IPS-15b (cell line): ENCODE data around the gene TLN1.

Experiments used
- H3K27me3 ChIP-seq: one replicate; pipeline ENCODE4 v1.6.1; 2013; ENCODE audit warnings: low read length; ENCODE audit not compliant: control insufficient read depth, insufficient read depth
- H3K36me3 ChIP-seq: one replicate; pipeline ENCODE4 v1.6.1; 2013; ENCODE audit warnings: low read length; ENCODE audit not compliant: control insufficient read depth, insufficient read depth
- H3K4me1 ChIP-seq: one replicate; pipeline ENCODE4 v1.6.1; 2013; ENCODE audit warnings: mild to moderate bottlenecking, low read length; ENCODE audit not compliant: control insufficient read depth, insufficient read depth
- H3K4me3 ChIP-seq: one replicate; pipeline ENCODE4 v1.5.1; 2013; ENCODE audit warnings: low read depth, low read length
- H3K9ac ChIP-seq: one replicate; pipeline ENCODE4 v1.6.1; 2013; ENCODE audit warnings: low read depth, mild to moderate bottlenecking, low read length
- H3K9me3 ChIP-seq: one replicate; pipeline ENCODE4 v1.6.1; 2013; ENCODE audit warnings: mild to moderate bottlenecking, low read length; ENCODE audit not compliant: control insufficient read depth, insufficient read depth

TLN1 gene, protein sequence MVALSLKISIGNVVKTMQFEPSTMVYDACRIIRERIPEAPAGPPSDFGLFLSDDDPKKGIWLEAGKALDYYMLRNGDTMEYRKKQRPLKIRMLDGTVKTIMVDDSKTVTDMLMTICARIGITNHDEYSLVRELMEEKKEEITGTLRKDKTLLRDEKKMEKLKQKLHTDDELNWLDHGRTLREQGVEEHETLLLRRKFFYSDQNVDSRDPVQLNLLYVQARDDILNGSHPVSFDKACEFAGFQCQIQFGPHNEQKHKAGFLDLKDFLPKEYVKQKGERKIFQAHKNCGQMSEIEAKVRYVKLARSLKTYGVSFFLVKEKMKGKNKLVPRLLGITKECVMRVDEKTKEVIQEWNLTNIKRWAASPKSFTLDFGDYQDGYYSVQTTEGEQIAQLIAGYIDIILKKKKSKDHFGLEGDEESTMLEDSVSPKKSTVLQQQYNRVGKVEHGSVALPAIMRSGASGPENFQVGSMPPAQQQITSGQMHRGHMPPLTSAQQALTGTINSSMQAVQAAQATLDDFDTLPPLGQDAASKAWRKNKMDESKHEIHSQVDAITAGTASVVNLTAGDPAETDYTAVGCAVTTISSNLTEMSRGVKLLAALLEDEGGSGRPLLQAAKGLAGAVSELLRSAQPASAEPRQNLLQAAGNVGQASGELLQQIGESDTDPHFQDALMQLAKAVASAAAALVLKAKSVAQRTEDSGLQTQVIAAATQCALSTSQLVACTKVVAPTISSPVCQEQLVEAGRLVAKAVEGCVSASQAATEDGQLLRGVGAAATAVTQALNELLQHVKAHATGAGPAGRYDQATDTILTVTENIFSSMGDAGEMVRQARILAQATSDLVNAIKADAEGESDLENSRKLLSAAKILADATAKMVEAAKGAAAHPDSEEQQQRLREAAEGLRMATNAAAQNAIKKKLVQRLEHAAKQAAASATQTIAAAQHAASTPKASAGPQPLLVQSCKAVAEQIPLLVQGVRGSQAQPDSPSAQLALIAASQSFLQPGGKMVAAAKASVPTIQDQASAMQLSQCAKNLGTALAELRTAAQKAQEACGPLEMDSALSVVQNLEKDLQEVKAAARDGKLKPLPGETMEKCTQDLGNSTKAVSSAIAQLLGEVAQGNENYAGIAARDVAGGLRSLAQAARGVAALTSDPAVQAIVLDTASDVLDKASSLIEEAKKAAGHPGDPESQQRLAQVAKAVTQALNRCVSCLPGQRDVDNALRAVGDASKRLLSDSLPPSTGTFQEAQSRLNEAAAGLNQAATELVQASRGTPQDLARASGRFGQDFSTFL (N-terminal part only)

GRCh38 chr9:35732185-35732799 is at the start of gene TLN1, which contains the start of gene CREB3:
TSS of gene TLN1 (minus strand) at chr9:35732195. CDS start at chr9:35725694, 6,501 bp downstream.
TSS of gene CREB3 (plus strand) at chr9:35732666. CDS start at chr9:35732773, 107 bp downstream.
- Histone ChIP-seq H3K36me3 (peaks cover 11% of the 10 kb centered on the region), H3K9ac (peak within 1 kb of the TSS; percentile 82), H3K4me3 (peak within 1 kb of the TSS; percentile 96), H3K4me1 (peaks cover 28% of the 10 kb centered on the region), H3K27me3 (no peaks in the 10 kb centered on the region), H3K9me3 (no peaks in the 10 kb centered on the region)

GRCh38 chr9:35781066-35781465 is 49.1 kb upstream of the TLN1 start:
- no peak overlapping the region for H3K9ac ChIP-seq
- no peak overlapping the region for H3K4me3 ChIP-seq
- H3K27me3 ChIP-seq, result no peaks in the 10 kb centered on the region
- peaks cover 1% of the 10 kb centered on the region for H3K4me1 ChIP-seq
- H3K36me3 ChIP-seq, result no peaks in the 10 kb centered on the region
- no peaks in the 10 kb centered on the region for H3K9me3 ChIP-seq

GRCh38 chr9:35778496-35778895 is 46.5 kb upstream of the TLN1 start:
- Histone ChIP-seq H3K9me3 (no peaks in the 10 kb centered on the region), H3K36me3 (no peaks in the 10 kb centered on the region), H3K27me3 (no peaks in the 10 kb centered on the region), H3K4me3 (no peak overlapping the region), H3K4me1 (peaks cover 11% of the 10 kb centered on the region), H3K9ac (no peak overlapping the region)

DNA sequence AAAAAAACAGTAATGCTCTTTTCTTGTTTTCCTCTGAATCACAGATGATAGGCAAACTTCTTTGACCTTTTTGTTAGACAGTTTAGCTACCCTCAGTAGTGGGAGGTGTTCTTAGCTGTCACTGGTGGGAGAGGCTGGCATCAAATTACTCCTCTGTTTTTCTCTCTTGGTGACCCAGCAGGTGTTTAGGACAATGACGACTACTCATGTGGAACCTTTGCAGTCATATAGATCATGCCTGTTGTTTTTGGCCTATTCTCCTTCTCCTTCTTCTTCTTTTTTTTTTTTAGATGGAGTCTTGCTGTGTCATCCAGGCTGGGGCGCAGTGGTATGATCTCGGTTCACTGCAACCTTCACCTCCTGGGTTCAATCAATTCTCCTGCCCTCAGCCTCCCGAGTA is 44.0 kb upstream of the TLN1 start:
- Histone ChIP-seq H3K27me3 (no peaks in the 10 kb centered on the region), H3K9me3 (no peaks in the 10 kb centered on the region), H3K36me3 (no peaks in the 10 kb centered on the region), H3K4me1 (peaks cover 11% of the 10 kb centered on the region), H3K9ac (no peak overlapping the region), H3K4me3 (no peak overlapping the region)

DNA sequence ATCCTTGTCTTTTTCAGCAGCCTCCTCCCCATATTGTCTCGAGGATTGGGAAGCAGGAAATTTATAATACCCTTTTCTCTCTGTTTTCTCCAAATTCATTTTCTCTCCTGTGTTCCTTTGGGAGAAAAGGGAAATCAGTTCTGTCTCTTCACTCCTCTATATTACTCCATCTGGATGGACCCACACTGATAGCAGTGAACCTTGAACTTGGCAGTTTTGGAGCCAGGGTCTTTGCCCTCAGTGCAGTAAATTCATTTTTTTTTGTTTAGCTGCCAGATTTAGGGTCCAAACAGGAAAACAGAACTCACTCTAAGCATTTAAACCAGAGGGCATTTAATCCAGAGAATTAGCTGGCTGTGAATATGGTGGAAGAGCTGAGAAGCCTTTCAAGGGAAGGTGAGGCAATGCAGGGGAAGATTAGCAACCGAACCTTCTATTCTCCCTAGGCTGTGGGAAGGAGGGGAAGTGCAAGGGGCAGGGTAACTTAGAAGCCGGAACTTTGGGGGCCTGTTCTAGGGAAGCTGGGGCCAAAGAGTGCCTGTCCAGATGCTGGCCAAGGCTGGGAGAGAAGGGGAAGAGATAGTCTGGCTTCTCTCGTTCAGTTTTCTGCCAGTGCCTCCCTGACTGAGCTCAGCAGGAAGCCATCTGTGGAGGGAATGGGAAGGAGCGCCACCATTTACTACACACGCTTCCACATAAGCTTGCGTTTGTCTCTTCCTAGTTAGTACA is 43.1 kb upstream of the TLN1 start:
- Histone ChIP-seq H3K9me3 (no peaks in the 10 kb centered on the region), H3K27me3 (no peaks in the 10 kb centered on the region), H3K4me1 (peaks cover 11% of the 10 kb centered on the region), H3K4me3 (no peak overlapping the region), H3K9ac (no peak overlapping the region), H3K36me3 (no peaks in the 10 kb centered on the region)

DNA sequence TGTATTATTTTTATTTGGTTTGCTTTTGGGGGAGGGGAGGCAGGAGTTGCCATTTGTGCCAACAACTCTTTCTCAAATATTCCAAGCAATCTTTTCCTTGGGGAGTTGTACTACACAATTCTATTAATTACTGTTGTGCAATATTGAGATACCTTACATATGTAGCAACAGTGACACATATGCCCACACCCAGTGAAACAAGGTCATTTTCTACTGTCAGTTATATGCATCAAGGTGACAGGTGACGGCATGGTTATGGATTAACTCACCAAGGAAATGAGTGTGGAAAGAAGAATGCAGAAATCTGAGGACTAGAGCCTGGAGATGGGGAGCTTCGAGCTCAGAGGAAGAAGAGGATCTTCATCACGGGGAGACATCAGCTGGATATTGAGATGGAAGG is 39.9 kb upstream of the TLN1 start:
- Histone ChIP-seq H3K9me3 (no peaks in the 10 kb centered on the region), H3K4me1 (peaks cover 11% of the 10 kb centered on the region), H3K9ac (no peak overlapping the region), H3K27me3 (no peaks in the 10 kb centered on the region), H3K4me3 (no peak overlapping the region), H3K36me3 (no peaks in the 10 kb centered on the region)

- Histone ChIP-seq H3K27me3 (no peaks in the 10 kb centered on the region), H3K36me3 (no peaks in the 10 kb centered on the region), H3K9me3 (no peaks in the 10 kb centered on the region), H3K4me1 (peaks cover 11% of the 10 kb centered on the region), H3K9ac (no peak overlapping the region), H3K4me3 (no peak overlapping the region)
These were observed 39.5 kb upstream of the TLN1 start for GRCh38 chr9:35771534-35771933.

GRCh38 chr9:35771075-35771433 is 39.1 kb upstream of the TLN1 start:
- Histone ChIP-seq H3K27me3 (no peaks in the 10 kb centered on the region), H3K36me3 (no peaks in the 10 kb centered on the region), H3K9ac (no peak overlapping the region), H3K9me3 (no peaks in the 10 kb centered on the region), H3K4me1 (peaks cover 10% of the 10 kb centered on the region), H3K4me3 (no peak overlapping the region)

DNA sequence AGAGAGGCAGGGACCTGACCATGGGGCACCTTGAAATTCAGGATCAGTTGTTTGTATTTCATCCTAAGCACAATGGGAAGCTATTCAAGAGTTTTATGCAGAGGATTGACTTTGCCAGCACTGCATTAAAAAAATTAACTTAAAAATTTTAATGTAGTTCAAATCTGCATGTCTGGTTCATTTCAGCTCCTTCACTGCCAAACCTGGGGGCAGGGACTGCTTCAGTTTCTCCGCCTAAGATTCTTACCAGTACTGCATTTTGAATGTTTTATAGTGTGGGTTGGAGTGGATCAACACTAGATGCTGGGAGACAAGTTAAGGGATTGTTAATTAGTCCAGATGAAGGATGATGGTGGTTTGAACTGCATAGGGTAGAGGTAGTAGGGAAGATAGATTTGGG is 37.8 kb upstream of the TLN1 start:
- Histone ChIP-seq H3K27me3 (no peaks in the 10 kb centered on the region), H3K4me3 (no peak overlapping the region), H3K36me3 (no peaks in the 10 kb centered on the region), H3K9me3 (no peaks in the 10 kb centered on the region), H3K4me1 (no peaks in the 10 kb centered on the region), H3K9ac (no peak overlapping the region)

- no peaks in the 10 kb centered on the region for H3K36me3 ChIP-seq
- no peaks in the 10 kb centered on the region for H3K9me3 ChIP-seq
- no peaks in the 10 kb centered on the region for H3K4me1 ChIP-seq
- no peaks in the 10 kb centered on the region for H3K27me3 ChIP-seq
- no peak overlapping the region for H3K9ac ChIP-seq
- H3K4me3 ChIP-seq, result no peak overlapping the region
These were observed 35.5 kb upstream of the TLN1 start for GRCh38 chr9:35767458-35767857.
